HL-60 (cell line): ENCODE results near the gene FAT1.

ENCODE experiments used
- CTCF ChIP-seq: IDR thresholded peaks from one replicate; pipeline ENCODE4 v1.5.1; 2011; ENCODE audit warnings: low read length, control low read depth, inconsistent platforms; ENCODE audit not compliant: insufficient read depth
- GABPA ChIP-seq: IDR thresholded peaks from 2 replicates; pipeline ENCODE4 v1.6.1; 2012; ENCODE audit warnings: low read depth
- POLR2AphosphoS5 ChIP-seq: IDR thresholded peaks from 2 replicates; pipeline ENCODE4 v1.6.1; 2012; ENCODE audit warnings: low read depth
- REST ChIP-seq: IDR thresholded peaks from 2 replicates; pipeline ENCODE4 v1.6.1; 2012; ENCODE audit warnings: low read depth; ENCODE audit not compliant: insufficient replicate concordance
- SPI1 ChIP-seq: IDR thresholded peaks from 2 replicates; pipeline ENCODE4 v1.6.1; 2012; ENCODE audit warnings: low read depth, mild to moderate bottlenecking, borderline replicate concordance

DNA sequence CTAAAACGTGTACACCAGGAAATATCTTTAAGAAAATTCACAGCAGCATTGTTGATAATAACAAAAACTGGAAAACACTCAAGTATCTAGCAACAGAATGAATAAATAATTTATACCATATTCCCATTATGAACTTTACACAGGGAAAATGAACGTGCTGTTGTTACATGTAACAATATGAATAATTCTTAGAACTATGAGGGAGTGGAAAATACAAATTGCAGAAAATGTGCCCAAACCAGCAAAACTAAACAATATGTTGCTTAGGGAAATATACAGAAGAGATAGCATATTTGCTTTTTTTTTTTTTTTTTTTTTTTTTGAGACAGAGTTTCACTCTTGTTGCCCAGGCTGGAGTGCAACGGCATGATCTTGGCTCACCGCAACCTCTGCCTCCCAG, 14.8 kb upstream of the FAT1 start:
- TF ChIP-seq CTCF (no peak), SPI1 (no peak), GABPA (no peak), REST (no peak), POLR2AphosphoS5 (no peak)
